Neuronal stem cell (in vitro differentiated cells): ENCODE data around the gene AOC2.
"Not testable (repeated sequence)": the region's sequence is repeated elsewhere in the genome, so short reads cannot be mapped to it uniquely, and the experiment has no call there.

ENCODE experiments used
- DNase-seq: peaks from one replicate; pipeline ENCODE4 v3.0.0-alpha.2; 2013; ENCODE audit warnings: low spot score
- H2AFZ ChIP-seq: one replicate; pipeline ENCODE4 v1.6.1; 2013; ENCODE audit warnings: mild to moderate bottlenecking, low read length, inconsistent platforms
- H2AK5ac ChIP-seq: 2 replicates; pipeline ENCODE4 v1.6.1; 2013; ENCODE audit warnings: low read depth, mild to moderate bottlenecking, inconsistent platforms, low read length, moderate library complexity, mixed read lengths
- H2BK120ac ChIP-seq: 2 replicates; pipeline ENCODE4 v1.6.1; 2013; ENCODE audit warnings: low read depth, mild to moderate bottlenecking, inconsistent platforms, low read length, moderate library complexity, mixed read lengths
- H2BK12ac ChIP-seq: one replicate; pipeline ENCODE4 v1.6.1; 2013; ENCODE audit warnings: low read length, inconsistent platforms
- H2BK15ac ChIP-seq: 2 replicates; pipeline ENCODE4 v1.6.1; 2013; ENCODE audit warnings: mild to moderate bottlenecking, low read length, inconsistent platforms, mixed read lengths
- H2BK5ac ChIP-seq: one replicate; pipeline ENCODE4 v1.6.1; 2013; ENCODE audit warnings: inconsistent platforms, mild to moderate bottlenecking, low read length, moderate library complexity
- H3K14ac ChIP-seq: one replicate; pipeline ENCODE4 v1.6.1; 2013; ENCODE audit warnings: low read length, inconsistent platforms
- H3K18ac ChIP-seq: 2 replicates; pipeline ENCODE4 v1.6.1; 2013; ENCODE audit warnings: low read length, inconsistent platforms
- H3K23ac ChIP-seq: 2 replicates; pipeline ENCODE4 v1.6.1; 2013; ENCODE audit warnings: low read depth, mild to moderate bottlenecking, mixed read lengths, low read length, inconsistent platforms; ENCODE audit not compliant: poor library complexity
- H3K27ac ChIP-seq: replicated peaks from 3 replicates; pipeline ENCODE4 v1.5.1; 2013; ENCODE audit warnings: low read length, inconsistent platforms
- H3K27me3 ChIP-seq, 3 experiments: 2 replicates each; pipeline ENCODE4 v1.6.1; 2013; ENCODE audit warnings: low read length in 3 of 3, mild to moderate bottlenecking in 2 of 3, inconsistent platforms in 1 of 3, low read depth in 1 of 3, mixed read lengths in 1 of 3, moderate library complexity in 1 of 3; ENCODE audit not compliant: control insufficient read depth in 3 of 3, insufficient read depth in 3 of 3
- H3K36me3 ChIP-seq, 2 donors: replicated peaks in 1 of 2; 2 replicates each; pipeline ENCODE4 v1.6.1; 2013; ENCODE audit warnings: low read length in 2 of 2; ENCODE audit not compliant: control insufficient read depth in 2 of 2, insufficient read depth in 2 of 2
- H3K4ac ChIP-seq: 2 replicates; pipeline ENCODE4 v1.6.1; 2013; ENCODE audit warnings: inconsistent platforms, mild to moderate bottlenecking, low read length, moderate library complexity
- H3K4me1 ChIP-seq, 2 donors: 1 replicate in 1 of 2; 2 replicates in 1 of 2; pipeline ENCODE4 v1.6.1; 2013; ENCODE audit warnings: low read length in 2 of 2, low read depth in 1 of 2; ENCODE audit not compliant: control insufficient read depth in 2 of 2, insufficient read depth in 1 of 2
- H3K4me2 ChIP-seq: one replicate; pipeline ENCODE4 v1.6.1; 2013; ENCODE audit warnings: mild to moderate bottlenecking, low read length, inconsistent platforms; ENCODE audit not compliant: insufficient read depth, poor library complexity, severe bottlenecking
- H3K4me3 ChIP-seq, 2 donors: 2 replicates each; pipeline ENCODE4 v1.5.1; 2013; ENCODE audit warnings: low read length in 2 of 2, mild to moderate bottlenecking in 2 of 2, inconsistent platforms in 1 of 2, moderate library complexity in 1 of 2
- H3K79me1 ChIP-seq: one replicate; pipeline ENCODE4 v1.6.1; 2013; ENCODE audit warnings: low read depth, mild to moderate bottlenecking, inconsistent platforms, low read length, moderate library complexity
- H3K9ac ChIP-seq: one replicate; pipeline ENCODE4 v1.6.1; 2013; ENCODE audit warnings: mild to moderate bottlenecking, low read depth, low read length, inconsistent platforms; ENCODE audit not compliant: poor library complexity
- H3K9me3 ChIP-seq, 2 donors: replicated peaks in 1 of 2; 2 replicates each; pipeline versions ENCODE3 to v1.6.1; 2013; ENCODE audit warnings: low read length in 2 of 2, mild to moderate bottlenecking in 2 of 2, inconsistent platforms in 1 of 2, low read depth in 1 of 2, mixed read lengths in 1 of 2, moderate library complexity in 1 of 2; ENCODE audit not compliant: control insufficient read depth in 2 of 2, insufficient read depth in 1 of 2
- H4K8ac ChIP-seq: one replicate; pipeline ENCODE4 v1.6.1; 2013; ENCODE audit warnings: low read depth, mild to moderate bottlenecking, inconsistent platforms, low read length, moderate library complexity
- H4K91ac ChIP-seq: one replicate; pipeline ENCODE4 v1.6.1; 2013; ENCODE audit warnings: low read length, low read depth, mild to moderate bottlenecking, inconsistent platforms; ENCODE audit not compliant: poor library complexity
- WGBS, 2 donors: extraction: QIAGEN DNeasy Blood & Tissue Kit; methylation state at CpG; one replicate each; pipeline ENCODE4 v1.1.7; 2013; ENCODE audit warnings: missing lambda C conversion rate in 2 of 2, mixed read lengths in 1 of 2; ENCODE audit not compliant: insufficient read length in 2 of 2, insufficient replicate concordance in 1 of 2; ENCODE audit errors: extremely low coverage in 2 of 2; 5-methylcytosine and 5-hydroxymethylcytosine counted together

The AOC2 gene

GRCh38 chr17:42880776-42881310 lies 36.5 kb downstream of the AOC2 start:
- no peak overlapping the region for H3K4me3 ChIP-seq
- no peak overlapping the region for H3K23ac ChIP-seq
- H2BK5ac ChIP-seq: no peak overlapping the region
- H4K91ac ChIP-seq: no peak overlapping the region
- H3K79me1 ChIP-seq: no peaks in the 10 kb centered on the region
- H3K9ac ChIP-seq: no peak overlapping the region
- H2BK15ac ChIP-seq: no peak overlapping the region
- no peak overlapping the region for H3K27ac ChIP-seq
- H3K36me3 ChIP-seq: no peaks in the 10 kb centered on the region
- no peak overlapping the region for H3K4me2 ChIP-seq
- no peak overlapping the region for H2BK12ac ChIP-seq
- H3K4me1 ChIP-seq: peaks cover 4 to 5% of the 10 kb centered on the region in 2 donors
- H3K14ac ChIP-seq: no peak overlapping the region
- H4K8ac ChIP-seq: no peak overlapping the region
- H3K9me3 ChIP-seq: no peaks in the 10 kb centered on the region
- H3K18ac ChIP-seq: no peak overlapping the region
- H3K4ac ChIP-seq: no peak overlapping the region
- no peak overlapping the region for H2BK120ac ChIP-seq
- H2AK5ac ChIP-seq: no peak overlapping the region
- no peak overlapping the region for H2AFZ ChIP-seq
- peaks cover 0 to 59% (median 4%) of the 10 kb centered on the region in 3 experiments for H3K27me3 ChIP-seq
- DNase-seq: no peak
- no CpG with 5 or more reads among the region's 5 CpGs for WGBS, 2 donors

- not testable (repeated sequence) for H2BK12ac ChIP-seq, H3K36me3 ChIP-seq
- WGBS, 2 donors: no CpG with 5 or more reads among the region's 6 CpGs
These were observed 37.3 kb downstream of the AOC2 start for GRCh38 chr17:42881706-42882105.

GRCh38 chr17:42882166-42882565 lies 37.8 kb downstream of the AOC2 start:
- Histone ChIP-seq H4K8ac (no peak overlapping the region), H3K4ac (no peak overlapping the region), H3K4me2 (no peak overlapping the region), H3K9ac (no peak overlapping the region), H3K23ac (no peak overlapping the region), H4K91ac (no peak overlapping the region), H2BK15ac (no peak overlapping the region), H3K27me3 (peaks cover 0 to 59% (median 4%) of the 10 kb centered on the region in 3 experiments), H3K9me3 (no peaks in the 10 kb centered on the region), H3K27ac (no peak overlapping the region), H3K36me3 (no peaks in the 10 kb centered on the region), H2AFZ (no peak overlapping the region), H3K79me1 (no peaks in the 10 kb centered on the region), H2AK5ac (no peak overlapping the region), H3K14ac (no peak overlapping the region), H2BK12ac (no peak overlapping the region), H3K4me1 (peaks cover 4 to 5% of the 10 kb centered on the region in 2 donors), H2BK5ac (no peak overlapping the region), H3K4me3 (no peak overlapping the region), H2BK120ac (no peak overlapping the region), H3K18ac (no peak overlapping the region)
- DNase-seq: no peak
- WGBS, 2 donors: no CpG with 5 or more reads among the region's 8 CpGs

More at GRCh38 chr17:42881706-42882105, 37.3 kb downstream of the AOC2 start:
- H2BK15ac ChIP-seq, H2BK120ac ChIP-seq, H2AFZ ChIP-seq, H3K14ac ChIP-seq, DNase-seq, H3K23ac ChIP-seq, H3K9me3 ChIP-seq, H3K27ac ChIP-seq, H4K8ac ChIP-seq, H3K18ac ChIP-seq, H3K4me2 ChIP-seq, H3K9ac ChIP-seq, H3K4me3 ChIP-seq, H2AK5ac ChIP-seq, H2BK5ac ChIP-seq, H4K91ac ChIP-seq, H3K79me1 ChIP-seq, H3K4ac ChIP-seq, H3K4me1 ChIP-seq: not testable (repeated sequence)
- peaks cover 0 to 59% (median 4%) of the 10 kb centered on the region in 3 experiments for H3K27me3 ChIP-seq

- no CpG with 5 or more reads among the region's 7 CpGs for WGBS, 2 donors
- Histone ChIP-seq H2BK5ac (no peak overlapping the region), H3K4ac (no peak overlapping the region)
These were observed 39.6 kb downstream of the AOC2 start for GRCh38 chr17:42883802-42884558.

More at GRCh38 chr17:42883802-42884558, 39.6 kb downstream of the AOC2 start:
- H2AFZ ChIP-seq: no peak overlapping the region
- no peaks in the 10 kb centered on the region for H3K79me1 ChIP-seq
- H3K4me1 ChIP-seq: no peaks in the 10 kb centered on the region
- no peak overlapping the region for H2BK120ac ChIP-seq
- no peak overlapping the region for H4K91ac ChIP-seq
- no peak overlapping the region for H4K8ac ChIP-seq
- no peak overlapping the region for H3K4me3 ChIP-seq
- no peaks in the 10 kb centered on the region for H3K36me3 ChIP-seq
- H3K23ac ChIP-seq: no peak overlapping the region
- H2BK15ac ChIP-seq: no peak overlapping the region
- H3K9ac ChIP-seq: no peak overlapping the region
- no peaks in the 10 kb centered on the region for H3K9me3 ChIP-seq
- H3K27ac ChIP-seq: no peak overlapping the region
- no peak overlapping the region for H2BK12ac ChIP-seq
- no peak overlapping the region for H2AK5ac ChIP-seq
- no peak overlapping the region for H3K4me2 ChIP-seq
- H3K14ac ChIP-seq: no peak overlapping the region
- no peak overlapping the region for H3K18ac ChIP-seq
- no peak for DNase-seq
- peaks cover 0 to 46% (median 0%) of the 10 kb centered on the region in 3 experiments for H3K27me3 ChIP-seq
